ENCODE measurements around the gene SYNDIG1.

The SYNDIG1 gene

DNA sequence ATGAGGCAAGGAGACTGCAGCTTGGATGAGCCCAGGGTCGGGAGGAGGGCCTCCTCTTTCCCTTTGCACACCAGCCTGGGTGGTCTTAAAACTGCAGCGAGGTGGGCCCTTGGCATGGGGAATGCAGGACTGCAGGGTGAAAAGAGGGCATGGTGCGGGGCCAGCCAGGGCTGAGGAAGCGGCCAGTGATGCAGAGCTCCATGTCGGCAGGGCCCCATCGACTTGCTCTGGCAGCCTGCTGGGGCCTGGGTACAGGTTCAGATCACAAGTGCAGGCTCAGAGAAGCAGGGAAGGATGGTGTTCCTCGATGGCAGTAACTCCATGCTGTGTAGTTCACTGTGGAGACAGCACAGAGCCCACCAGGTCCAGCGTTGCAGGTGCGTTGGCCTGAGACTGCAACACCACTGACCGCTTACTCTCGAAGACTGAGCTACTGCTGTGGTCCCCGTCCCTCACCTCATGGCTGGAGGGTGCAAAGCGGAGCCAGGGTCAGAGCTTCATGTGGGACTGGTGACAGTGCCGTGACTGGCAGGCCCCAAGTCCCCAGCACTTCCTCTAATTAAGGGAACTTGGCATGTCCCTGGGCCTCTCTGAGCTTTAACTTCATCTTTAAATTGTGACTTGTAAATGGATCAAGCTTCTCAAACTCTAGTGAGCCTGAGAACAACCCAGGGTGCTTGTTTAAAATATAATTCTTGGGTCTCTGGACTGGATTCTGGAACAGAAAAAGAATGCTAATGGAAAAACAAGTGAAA is 223.2 kb downstream of the SYNDIG1 start:
- FAIRE-seq (no peak), DNase-seq (ENCODE audit: insufficient read length, low spot score) (no peak)
- TF ChIP-seq, protein P1, sequence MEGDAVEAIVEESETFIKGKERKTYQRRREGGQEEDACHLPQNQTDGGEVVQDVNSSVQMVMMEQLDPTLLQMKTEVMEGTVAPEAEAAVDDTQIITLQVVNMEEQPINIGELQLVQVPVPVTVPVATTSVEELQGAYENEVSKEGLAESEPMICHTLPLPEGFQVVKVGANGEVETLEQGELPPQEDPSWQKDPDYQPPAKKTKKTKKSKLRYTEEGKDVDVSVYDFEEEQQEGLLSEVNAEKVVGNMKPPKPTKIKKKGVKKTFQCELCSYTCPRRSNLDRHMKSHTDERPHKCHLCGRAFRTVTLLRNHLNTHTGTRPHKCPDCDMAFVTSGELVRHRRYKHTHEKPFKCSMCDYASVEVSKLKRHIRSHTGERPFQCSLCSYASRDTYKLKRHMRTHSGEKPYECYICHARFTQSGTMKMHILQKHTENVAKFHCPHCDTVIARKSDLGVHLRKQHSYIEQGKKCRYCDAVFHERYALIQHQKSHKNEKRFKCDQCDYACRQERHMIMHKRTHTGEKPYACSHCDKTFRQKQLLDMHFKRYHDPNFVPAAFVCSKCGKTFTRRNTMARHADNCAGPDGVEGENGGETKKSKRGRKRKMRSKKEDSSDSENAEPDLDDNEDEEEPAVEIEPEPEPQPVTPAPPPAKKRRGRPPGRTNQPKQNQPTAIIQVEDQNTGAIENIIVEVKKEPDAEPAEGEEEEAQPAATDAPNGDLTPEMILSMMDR (IDR thresholded peaks at IDR 0.05; ENCODE audit: insufficient read depth, missing control alignments), result no peak

DNA sequence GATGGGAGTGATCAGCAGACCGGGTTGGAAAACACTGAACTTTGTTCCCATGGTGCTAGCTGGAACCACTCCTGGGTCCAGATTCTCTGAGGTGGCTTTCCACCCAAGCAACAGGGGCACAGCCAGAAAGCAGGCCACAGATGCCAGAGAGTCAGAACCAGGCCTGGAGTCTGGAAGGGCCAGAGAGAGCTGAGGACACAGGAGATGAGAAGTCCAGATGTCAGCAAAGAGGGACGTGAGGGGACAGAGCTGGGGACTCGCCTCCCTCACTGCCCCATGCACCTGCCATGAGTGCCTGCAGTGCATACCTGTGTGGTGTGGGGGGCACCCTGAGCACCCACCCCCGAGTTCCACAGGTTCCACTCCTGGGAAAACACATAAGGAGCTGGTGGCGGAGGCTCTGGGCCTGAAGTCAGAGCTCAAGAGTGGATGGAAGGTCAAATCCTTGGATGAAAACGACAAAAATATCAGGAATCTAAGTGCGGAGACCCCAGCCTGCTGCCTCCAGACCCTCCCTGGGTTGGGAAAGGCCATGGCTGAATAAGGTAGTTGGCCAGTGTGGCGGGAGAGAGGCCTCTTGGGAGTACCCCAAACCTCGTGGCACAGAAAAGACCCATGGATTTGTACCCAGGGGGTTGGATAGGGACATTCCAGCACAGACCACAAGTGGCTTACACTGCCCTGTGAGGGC is 224.2 kb downstream of the SYNDIG1 start:
- TF ChIP-seq, protein P1 (IDR thresholded peaks at IDR 0.05; ENCODE audit: insufficient read depth, missing control alignments), result no peak
- FAIRE-seq, result no peak
- no peak for DNase-seq (ENCODE audit: insufficient read length, low spot score)

- no peak for DNase-seq (ENCODE audit: insufficient read length, low spot score)
- TF ChIP-seq, protein P1 (IDR thresholded peaks at IDR 0.05; ENCODE audit: insufficient read depth, missing control alignments), result no peak
- no peak for FAIRE-seq
These were observed 224.8 kb downstream of the SYNDIG1 start for GRCh38 chr20:24694157-24694726.

DNA sequence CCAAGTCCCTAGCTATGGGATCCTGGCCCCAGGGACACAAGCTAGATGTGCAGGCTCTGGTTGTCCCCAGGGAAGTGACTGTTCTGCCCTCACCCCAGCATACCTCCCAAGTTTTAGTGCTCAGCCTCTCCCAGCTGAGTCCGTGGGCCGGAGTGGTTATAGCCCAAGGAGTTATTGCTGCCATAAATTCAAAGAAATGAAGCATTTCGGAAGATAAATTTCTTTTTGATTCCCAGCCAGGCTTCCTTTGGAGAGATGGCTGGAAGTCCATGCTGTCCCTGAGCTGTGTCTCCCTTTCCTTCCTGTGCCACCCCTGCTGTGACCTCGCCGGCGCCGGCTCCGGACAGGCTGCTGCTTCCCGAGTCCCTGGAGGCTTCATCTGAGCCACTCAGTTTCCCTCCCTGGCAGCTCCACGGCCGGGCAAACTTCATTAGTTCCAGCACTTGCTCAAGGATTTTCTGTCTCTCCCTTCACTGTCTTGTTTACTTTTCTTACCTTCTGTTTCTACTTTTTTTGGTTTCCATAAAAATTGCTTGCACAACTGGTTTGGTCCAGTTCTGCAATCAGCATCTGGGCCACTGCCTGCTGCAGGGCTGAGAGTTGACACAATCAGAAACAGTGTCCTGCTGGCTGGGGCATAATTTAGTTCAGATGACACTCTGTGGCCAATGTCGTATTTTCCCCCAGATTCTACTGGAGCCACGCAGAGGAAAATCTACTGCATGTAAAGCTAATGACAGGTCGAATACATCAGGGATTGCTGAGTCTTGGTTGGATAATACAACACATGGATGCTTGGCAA is 225.5 kb downstream of the SYNDIG1 start:
- FAIRE-seq, result no peak
- TF ChIP-seq, protein P1 (IDR thresholded peaks at IDR 0.05; ENCODE audit: insufficient read depth, missing control alignments), result no peak
- no peak for DNase-seq (ENCODE audit: insufficient read length, low spot score)

DNA sequence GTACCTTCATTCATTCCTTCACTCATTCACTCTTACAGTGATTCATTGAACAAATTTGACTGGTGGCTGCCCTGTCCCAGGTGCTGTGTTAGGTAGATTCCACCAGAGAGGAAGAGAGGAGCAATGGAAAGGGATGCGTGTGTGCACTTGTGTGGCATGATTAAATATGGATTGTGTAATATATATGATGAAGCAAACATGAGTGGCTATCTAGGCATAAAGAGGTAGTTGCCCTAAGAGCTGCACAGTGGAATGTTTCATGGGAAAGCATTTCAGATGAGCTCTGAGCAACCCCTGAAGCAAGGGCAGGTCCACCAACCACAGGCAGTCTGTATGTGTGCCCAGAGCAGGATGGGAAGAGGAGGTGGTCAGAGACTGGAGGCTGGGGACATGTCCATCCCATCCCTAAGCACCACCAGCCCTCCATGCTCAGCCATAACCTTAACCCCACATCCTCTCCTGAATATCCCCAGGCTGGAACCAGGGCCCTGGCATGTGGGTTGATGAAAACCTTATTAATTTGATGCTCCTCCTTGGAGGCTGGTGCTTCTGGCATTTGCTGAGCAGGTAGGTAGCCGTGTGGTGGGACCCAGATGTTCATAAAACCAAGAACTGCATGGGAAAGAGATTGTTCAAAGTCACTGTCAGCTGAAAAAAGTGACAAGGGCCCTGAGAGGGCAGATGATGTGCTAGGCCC is 226.2 kb downstream of the SYNDIG1 start:
- no peak for DNase-seq (ENCODE audit: insufficient read length, low spot score)
- TF ChIP-seq, protein P1 (IDR thresholded peaks at IDR 0.05; ENCODE audit: insufficient read depth, missing control alignments), result no peak
- no peak for FAIRE-seq

GRCh38 chr20:24696396-24696795 is 227.0 kb downstream of the SYNDIG1 start:
- TF ChIP-seq, protein P1 (IDR thresholded peaks at IDR 0.05; ENCODE audit: insufficient read depth, missing control alignments), result no peak
- FAIRE-seq (no peak), DNase-seq (ENCODE audit: insufficient read length, low spot score) (no peak)

Data from D721Med (cell line).